Retinal pigment epithelial cell (primary cell): Measurements from ENCODE around the gene GPC3.

Experiments
- DNase-seq: peaks from one replicate; pipeline ENCODE4 v3.0.0-alpha.2; 2010; ENCODE audit warnings: low read depth
- H3K4me3 ChIP-seq: 2 replicates; pipeline ENCODE4 v1.5.1; 2011; ENCODE audit warnings: mild to moderate bottlenecking, low read length, control low read depth, moderate library complexity
- CTCF ChIP-seq: conservative IDR thresholded peaks from 2 replicates; pipeline ENCODE4 v1.5.1; 2011; ENCODE audit warnings: low read depth, low read length, control low read depth, inconsistent platforms

The GPC3 gene

GRCh38 chrX:133985164-133985966 lies at the start of gene GPC3:
GPC3 (minus strand) TSS chrX:133985594.
- no peak for DNase-seq
- no peak for TF ChIP-seq CTCF
- peak within 1 kb of the TSS; percentile 34 for H3K4me3 ChIP-seq

- no peak for DNase-seq
- TF ChIP-seq CTCF: no peak
- H3K4me3 ChIP-seq: no peak overlapping the region
Measured at GRCh38 chrX:134032441-134032840, 47.0 kb upstream of the GPC3 start.

- peak; percentile 63 for TF ChIP-seq CTCF
- no peak overlapping the region for H3K4me3 ChIP-seq
- no peak for DNase-seq
Measured at GRCh38 chrX:134026565-134027311, 41.3 kb upstream of the GPC3 start.

GRCh38 chrX:134025986-134026545 lies 40.7 kb upstream of the GPC3 start:
- no peak for TF ChIP-seq CTCF
- H3K4me3 ChIP-seq: no peak overlapping the region
- no peak for DNase-seq

- DNase-seq: no peak
- no peak overlapping the region for H3K4me3 ChIP-seq
- no peak for TF ChIP-seq CTCF
Measured at GRCh38 chrX:134024686-134025377, 39.4 kb upstream of the GPC3 start.

- TF ChIP-seq CTCF: no peak
- no peak for DNase-seq
- no peak overlapping the region for H3K4me3 ChIP-seq
Measured at GRCh38 chrX:134023851-134024281, 38.5 kb upstream of the GPC3 start.
